ENCODE results near the gene PLXNA2.

DNA sequence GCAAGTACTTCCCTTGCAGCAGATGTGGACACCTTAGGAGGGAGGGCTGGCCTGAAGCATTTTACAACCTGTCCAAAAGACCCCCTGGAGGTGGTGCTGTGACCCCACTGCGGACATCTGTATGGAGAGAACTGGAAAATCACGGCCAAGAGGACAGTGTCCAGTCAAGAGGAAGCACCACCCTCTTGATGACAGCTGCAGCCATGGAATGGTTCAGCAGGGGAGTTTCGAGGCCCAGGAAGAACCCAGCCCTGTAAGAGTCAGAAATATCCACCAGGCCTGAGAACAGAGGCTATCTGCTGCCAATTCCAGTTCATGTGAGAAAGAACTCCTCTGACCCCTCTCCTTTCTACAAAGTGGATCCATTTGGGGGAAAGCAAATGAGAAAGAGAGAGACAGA lies 126.8 kb downstream of the PLXNA2 start:
- TF ChIP-seq, protein P1, sequence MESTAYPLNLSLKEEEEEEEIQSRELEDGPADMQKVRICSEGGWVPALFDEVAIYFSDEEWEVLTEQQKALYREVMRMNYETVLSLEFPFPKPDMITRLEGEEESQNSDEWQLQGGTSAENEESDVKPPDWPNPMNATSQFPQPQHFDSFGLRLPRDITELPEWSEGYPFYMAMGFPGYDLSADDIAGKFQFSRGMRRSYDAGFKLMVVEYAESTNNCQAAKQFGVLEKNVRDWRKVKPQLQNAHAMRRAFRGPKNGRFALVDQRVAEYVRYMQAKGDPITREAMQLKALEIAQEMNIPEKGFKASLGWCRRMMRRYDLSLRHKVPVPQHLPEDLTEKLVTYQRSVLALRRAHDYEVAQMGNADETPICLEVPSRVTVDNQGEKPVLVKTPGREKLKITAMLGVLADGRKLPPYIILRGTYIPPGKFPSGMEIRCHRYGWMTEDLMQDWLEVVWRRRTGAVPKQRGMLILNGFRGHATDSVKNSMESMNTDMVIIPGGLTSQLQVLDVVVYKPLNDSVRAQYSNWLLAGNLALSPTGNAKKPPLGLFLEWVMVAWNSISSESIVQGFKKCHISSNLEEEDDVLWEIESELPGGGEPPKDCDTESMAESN (CRISPR knock-in tag; conservative IDR thresholded peaks at IDR 0.05), result no peak
- TF ChIP-seq, protein P2, sequence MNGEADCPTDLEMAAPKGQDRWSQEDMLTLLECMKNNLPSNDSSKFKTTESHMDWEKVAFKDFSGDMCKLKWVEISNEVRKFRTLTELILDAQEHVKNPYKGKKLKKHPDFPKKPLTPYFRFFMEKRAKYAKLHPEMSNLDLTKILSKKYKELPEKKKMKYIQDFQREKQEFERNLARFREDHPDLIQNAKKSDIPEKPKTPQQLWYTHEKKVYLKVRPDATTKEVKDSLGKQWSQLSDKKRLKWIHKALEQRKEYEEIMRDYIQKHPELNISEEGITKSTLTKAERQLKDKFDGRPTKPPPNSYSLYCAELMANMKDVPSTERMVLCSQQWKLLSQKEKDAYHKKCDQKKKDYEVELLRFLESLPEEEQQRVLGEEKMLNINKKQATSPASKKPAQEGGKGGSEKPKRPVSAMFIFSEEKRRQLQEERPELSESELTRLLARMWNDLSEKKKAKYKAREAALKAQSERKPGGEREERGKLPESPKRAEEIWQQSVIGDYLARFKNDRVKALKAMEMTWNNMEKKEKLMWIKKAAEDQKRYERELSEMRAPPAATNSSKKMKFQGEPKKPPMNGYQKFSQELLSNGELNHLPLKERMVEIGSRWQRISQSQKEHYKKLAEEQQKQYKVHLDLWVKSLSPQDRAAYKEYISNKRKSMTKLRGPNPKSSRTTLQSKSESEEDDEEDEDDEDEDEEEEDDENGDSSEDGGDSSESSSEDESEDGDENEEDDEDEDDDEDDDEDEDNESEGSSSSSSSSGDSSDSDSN (CRISPR knock-in tag; IDR thresholded peaks at IDR 0.05), result no peak
- TF ChIP-seq PAF1 (CRISPR knock-in tag; IDR thresholded peaks at IDR 0.05), result no peak
- no peak for TF ChIP-seq KDM1A (CRISPR knock-in tag; IDR thresholded peaks at IDR 0.05)
- no peak for TF ChIP-seq POLR2A (IDR thresholded peaks at IDR 0.05; ENCODE audit: insufficient read depth in 1 of 2, low read depth in 2 of 2, low read length in 2 of 2)
- TF ChIP-seq ZNF124 (CRISPR knock-in tag; IDR thresholded peaks at IDR 0.05), result no peak
- TF ChIP-seq, protein P3, sequence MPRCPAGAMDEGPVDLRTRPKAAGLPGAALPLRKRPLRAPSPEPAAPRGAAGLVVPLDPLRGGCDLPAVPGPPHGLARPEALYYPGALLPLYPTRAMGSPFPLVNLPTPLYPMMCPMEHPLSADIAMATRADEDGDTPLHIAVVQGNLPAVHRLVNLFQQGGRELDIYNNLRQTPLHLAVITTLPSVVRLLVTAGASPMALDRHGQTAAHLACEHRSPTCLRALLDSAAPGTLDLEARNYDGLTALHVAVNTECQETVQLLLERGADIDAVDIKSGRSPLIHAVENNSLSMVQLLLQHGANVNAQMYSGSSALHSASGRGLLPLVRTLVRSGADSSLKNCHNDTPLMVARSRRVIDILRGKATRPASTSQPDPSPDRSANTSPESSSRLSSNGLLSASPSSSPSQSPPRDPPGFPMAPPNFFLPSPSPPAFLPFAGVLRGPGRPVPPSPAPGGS (CRISPR knock-in tag; IDR thresholded peaks at IDR 0.05), result no peak
- TF ChIP-seq, protein P4, sequence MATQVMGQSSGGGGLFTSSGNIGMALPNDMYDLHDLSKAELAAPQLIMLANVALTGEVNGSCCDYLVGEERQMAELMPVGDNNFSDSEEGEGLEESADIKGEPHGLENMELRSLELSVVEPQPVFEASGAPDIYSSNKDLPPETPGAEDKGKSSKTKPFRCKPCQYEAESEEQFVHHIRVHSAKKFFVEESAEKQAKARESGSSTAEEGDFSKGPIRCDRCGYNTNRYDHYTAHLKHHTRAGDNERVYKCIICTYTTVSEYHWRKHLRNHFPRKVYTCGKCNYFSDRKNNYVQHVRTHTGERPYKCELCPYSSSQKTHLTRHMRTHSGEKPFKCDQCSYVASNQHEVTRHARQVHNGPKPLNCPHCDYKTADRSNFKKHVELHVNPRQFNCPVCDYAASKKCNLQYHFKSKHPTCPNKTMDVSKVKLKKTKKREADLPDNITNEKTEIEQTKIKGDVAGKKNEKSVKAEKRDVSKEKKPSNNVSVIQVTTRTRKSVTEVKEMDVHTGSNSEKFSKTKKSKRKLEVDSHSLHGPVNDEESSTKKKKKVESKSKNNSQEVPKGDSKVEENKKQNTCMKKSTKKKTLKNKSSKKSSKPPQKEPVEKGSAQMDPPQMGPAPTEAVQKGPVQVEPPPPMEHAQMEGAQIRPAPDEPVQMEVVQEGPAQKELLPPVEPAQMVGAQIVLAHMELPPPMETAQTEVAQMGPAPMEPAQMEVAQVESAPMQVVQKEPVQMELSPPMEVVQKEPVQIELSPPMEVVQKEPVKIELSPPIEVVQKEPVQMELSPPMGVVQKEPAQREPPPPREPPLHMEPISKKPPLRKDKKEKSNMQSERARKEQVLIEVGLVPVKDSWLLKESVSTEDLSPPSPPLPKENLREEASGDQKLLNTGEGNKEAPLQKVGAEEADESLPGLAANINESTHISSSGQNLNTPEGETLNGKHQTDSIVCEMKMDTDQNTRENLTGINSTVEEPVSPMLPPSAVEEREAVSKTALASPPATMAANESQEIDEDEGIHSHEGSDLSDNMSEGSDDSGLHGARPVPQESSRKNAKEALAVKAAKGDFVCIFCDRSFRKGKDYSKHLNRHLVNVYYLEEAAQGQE (IDR thresholded peaks at IDR 0.05; ENCODE audit: borderline replicate concordance in 1 of 2, low read depth in 1 of 2, low read length in 2 of 2), result no peak
- TF ChIP-seq SMARCC2 (IDR thresholded peaks at IDR 0.05), result no peak
- no peak for TF ChIP-seq IRF2 (CRISPR knock-in tag; IDR thresholded peaks at IDR 0.05)
- TF ChIP-seq, protein P5, sequence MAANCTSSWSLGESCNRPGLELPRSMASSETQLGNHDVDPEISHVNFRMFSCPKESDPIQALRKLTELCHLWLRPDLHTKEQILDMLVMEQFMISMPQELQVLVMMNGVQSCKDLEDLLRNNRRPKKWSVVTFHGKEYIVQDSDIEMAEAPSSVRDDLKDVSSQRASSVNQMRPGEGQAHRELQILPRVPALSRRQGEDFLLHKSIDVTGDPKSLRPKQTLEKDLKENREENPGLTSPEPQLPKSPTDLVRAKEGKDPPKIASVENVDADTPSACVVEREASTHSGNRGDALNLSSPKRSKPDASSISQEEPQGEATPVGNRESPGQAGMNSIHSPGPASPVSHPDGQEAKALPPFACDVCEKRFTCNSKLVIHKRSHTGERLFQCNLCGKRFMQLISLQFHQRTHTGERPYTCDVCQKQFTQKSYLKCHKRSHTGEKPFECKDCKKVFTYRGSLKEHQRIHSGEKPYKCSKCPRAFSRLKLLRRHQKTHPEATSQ (CRISPR knock-in tag; IDR thresholded peaks at IDR 0.05; ENCODE audit: borderline replicate concordance), result no peak
- TF ChIP-seq BHLHE40 (IDR thresholded peaks at IDR 0.05; ENCODE audit: low read length), result no peak
- no peak for TF ChIP-seq EP300 (IDR thresholded peaks at IDR 0.05; ENCODE audit: low read depth in 2 of 2, low read length in 2 of 2)
- no peak for TF ChIP-seq EP300 (CRISPR knock-in tag; IDR thresholded peaks at IDR 0.05; ENCODE audit: borderline replicate concordance)

All from HepG2 (cell line).